ENCODE measurements around the gene CRB1.

CRB1 gene

DNA sequence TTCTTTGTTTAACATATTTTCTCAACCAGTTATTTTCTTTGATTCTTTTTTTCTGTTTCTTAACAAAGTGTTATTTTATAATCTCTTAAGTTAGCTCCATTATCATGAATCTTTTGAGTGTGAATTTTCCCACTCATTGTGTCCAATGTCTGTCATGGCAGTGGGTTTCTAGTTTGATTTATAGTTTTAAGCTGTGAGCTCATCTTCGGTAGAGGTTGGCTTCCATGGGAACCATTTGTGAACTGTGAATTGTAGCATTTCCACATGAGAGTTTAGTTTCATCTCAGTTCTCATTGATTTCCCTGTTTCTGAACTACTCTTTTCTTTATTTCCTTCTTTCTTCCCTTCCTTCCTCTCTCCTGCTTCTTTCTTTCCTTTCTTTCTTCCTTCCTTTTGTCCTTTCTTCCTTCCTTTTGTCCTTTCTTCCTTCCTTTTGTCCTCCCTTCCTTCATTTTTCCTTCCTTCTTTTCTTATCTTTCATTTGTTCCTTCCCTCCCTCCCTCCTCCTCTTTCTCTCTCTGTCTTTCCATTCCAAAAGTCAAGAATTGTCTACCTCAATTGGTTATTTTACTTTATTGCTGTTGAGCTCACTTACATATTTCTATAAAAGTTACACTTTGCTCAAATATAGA is 3.0 kb upstream of the CRB1 start:
- TF ChIP-seq, protein P1, sequence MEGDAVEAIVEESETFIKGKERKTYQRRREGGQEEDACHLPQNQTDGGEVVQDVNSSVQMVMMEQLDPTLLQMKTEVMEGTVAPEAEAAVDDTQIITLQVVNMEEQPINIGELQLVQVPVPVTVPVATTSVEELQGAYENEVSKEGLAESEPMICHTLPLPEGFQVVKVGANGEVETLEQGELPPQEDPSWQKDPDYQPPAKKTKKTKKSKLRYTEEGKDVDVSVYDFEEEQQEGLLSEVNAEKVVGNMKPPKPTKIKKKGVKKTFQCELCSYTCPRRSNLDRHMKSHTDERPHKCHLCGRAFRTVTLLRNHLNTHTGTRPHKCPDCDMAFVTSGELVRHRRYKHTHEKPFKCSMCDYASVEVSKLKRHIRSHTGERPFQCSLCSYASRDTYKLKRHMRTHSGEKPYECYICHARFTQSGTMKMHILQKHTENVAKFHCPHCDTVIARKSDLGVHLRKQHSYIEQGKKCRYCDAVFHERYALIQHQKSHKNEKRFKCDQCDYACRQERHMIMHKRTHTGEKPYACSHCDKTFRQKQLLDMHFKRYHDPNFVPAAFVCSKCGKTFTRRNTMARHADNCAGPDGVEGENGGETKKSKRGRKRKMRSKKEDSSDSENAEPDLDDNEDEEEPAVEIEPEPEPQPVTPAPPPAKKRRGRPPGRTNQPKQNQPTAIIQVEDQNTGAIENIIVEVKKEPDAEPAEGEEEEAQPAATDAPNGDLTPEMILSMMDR (IDR thresholded peaks at IDR 0.05; ENCODE audit: control insufficient read depth, insufficient read depth, low read depth, low read length, missing control alignments): no peak
- no peak for DNase-seq (ENCODE audit: low read depth)
- no peak overlapping the region for H3K4me3 ChIP-seq (ENCODE audit: control insufficient read depth, low read depth, low read length)

DNA sequence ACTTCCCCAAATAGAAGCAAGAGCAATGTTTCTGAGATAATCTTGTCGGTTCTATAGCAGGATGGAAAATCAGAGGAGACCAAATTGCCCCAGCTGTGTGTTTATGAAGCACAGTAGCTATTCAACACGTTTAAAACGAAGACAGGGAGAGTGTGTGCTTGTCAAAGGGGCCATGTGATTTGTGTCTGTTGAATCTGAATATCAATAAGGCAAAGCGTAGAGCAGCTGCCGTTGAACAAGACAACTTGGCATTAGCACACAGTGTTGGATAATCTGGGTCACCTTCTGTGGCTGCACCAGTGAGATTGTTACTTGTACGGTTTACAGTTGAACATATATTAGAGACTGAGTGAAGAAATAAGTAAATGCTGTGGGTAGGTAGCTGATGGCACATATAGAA is 1.0 kb downstream of the CRB1 start:
- TF ChIP-seq, protein P1 (IDR thresholded peaks at IDR 0.05; ENCODE audit: control insufficient read depth, insufficient read depth, low read depth, low read length, missing control alignments): no peak
- DNase-seq (ENCODE audit: low read depth): no peak
- H3K4me3 ChIP-seq (ENCODE audit: control insufficient read depth, low read depth, low read length): no peak overlapping the region

DNA sequence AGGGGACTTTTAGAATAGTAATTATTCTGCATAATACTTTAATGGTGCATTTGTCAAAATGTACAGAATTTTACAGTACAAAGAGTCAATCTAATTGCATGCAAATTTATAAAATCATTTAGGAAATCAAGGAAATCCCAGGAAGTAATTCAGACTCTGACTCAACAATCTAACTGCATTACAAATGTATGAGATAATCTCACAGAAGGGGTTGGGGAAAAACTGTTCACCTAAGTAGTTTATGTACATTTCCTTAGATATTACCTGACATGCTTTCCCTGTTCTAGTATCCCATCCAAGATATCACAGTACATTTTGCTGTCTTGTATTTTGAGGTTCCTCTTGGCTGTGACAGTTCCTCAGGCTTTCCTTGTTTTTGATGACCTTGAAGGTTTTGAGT is 4.7 kb downstream of the CRB1 start:
- no peak for DNase-seq (ENCODE audit: low read depth)
- TF ChIP-seq, protein P1 (IDR thresholded peaks at IDR 0.05; ENCODE audit: control insufficient read depth, insufficient read depth, low read depth, low read length, missing control alignments): no peak
- no peak overlapping the region for H3K4me3 ChIP-seq (ENCODE audit: control insufficient read depth, low read depth, low read length)

DNA sequence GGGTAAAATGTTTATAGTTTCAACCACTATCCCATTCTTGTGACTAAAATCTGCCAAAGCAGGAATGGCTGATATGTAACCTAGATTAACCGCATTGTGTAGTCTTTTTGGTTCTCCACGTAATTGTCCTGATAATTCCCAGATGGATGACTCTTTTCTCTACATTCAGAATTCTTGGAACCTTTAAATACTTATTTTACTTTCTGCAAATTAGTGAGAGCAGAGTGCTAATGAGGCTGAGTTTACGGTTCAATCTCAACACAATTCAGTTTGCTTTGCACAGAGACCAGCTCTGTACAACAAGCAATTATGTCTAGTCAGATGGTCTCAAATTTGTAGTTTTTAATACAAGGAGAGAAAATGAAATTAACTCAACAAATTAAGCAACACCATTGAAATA is 9.1 kb downstream of the CRB1 start:
- TF ChIP-seq, protein P1 (IDR thresholded peaks at IDR 0.05; ENCODE audit: control insufficient read depth, insufficient read depth, low read depth, low read length, missing control alignments): no peak
- no peak for DNase-seq (ENCODE audit: low read depth)
- H3K4me3 ChIP-seq (ENCODE audit: control insufficient read depth, low read depth, low read length): no peak overlapping the region

DNA sequence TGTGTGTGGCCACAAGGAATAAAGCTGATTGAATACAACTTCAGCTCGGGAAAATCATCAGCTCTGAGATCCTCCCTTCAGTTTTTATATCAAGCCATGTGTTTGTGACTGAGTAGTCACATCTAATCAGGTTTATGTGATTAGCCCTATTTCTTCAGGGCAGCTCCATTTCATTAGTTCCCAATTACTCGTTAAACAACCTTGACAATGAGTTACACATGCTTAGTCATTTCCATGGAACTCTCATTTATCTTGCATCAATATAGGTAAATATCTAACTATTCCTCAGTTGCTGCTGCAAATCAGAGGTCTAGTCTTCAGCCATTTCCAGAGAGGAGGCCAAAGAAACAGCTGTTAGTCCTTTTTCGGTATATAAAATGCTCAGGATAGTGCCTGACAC is 16.3 kb downstream of the CRB1 start:
- TF ChIP-seq, protein P1 (IDR thresholded peaks at IDR 0.05; ENCODE audit: control insufficient read depth, insufficient read depth, low read depth, low read length, missing control alignments): no peak
- no peak for DNase-seq (ENCODE audit: low read depth)
- H3K4me3 ChIP-seq (ENCODE audit: control insufficient read depth, low read depth, low read length): no peak overlapping the region

DNA sequence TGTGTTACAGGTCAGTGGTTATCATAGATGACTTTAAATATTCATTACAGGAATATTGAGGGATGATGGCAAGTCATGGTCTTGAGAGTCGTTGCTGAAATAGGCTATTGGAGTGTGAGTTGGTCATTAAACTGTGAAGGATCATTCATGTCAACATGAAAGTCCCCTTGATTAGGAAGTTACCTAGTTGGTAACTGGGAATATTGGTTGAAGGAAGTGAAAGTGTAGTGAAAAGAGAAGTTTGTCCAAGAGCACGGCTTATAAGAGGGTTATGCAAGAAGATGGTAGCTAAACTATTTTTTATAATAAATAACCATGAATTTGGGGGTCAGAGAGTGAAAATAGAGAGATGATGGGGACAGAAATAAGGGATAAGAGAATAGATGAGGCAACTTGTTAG is 16.9 kb downstream of the CRB1 start:
- DNase-seq (ENCODE audit: low read depth): no peak
- no peak overlapping the region for H3K4me3 ChIP-seq (ENCODE audit: control insufficient read depth, low read depth, low read length)
- TF ChIP-seq, protein P1 (IDR thresholded peaks at IDR 0.05; ENCODE audit: control insufficient read depth, insufficient read depth, low read depth, low read length, missing control alignments): no peak
